ENCODE data around the gene PELO.
A peak's percentile ranks its signal among the peaks of the same experiment; 100 is the strongest.
"Not testable (repeated sequence)": the region's sequence is repeated elsewhere in the genome, so short reads cannot be mapped to it uniquely, and the experiment has no call there.

Gene PELO, protein sequence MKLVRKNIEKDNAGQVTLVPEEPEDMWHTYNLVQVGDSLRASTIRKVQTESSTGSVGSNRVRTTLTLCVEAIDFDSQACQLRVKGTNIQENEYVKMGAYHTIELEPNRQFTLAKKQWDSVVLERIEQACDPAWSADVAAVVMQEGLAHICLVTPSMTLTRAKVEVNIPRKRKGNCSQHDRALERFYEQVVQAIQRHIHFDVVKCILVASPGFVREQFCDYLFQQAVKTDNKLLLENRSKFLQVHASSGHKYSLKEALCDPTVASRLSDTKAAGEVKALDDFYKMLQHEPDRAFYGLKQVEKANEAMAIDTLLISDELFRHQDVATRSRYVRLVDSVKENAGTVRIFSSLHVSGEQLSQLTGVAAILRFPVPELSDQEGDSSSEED

DNA sequence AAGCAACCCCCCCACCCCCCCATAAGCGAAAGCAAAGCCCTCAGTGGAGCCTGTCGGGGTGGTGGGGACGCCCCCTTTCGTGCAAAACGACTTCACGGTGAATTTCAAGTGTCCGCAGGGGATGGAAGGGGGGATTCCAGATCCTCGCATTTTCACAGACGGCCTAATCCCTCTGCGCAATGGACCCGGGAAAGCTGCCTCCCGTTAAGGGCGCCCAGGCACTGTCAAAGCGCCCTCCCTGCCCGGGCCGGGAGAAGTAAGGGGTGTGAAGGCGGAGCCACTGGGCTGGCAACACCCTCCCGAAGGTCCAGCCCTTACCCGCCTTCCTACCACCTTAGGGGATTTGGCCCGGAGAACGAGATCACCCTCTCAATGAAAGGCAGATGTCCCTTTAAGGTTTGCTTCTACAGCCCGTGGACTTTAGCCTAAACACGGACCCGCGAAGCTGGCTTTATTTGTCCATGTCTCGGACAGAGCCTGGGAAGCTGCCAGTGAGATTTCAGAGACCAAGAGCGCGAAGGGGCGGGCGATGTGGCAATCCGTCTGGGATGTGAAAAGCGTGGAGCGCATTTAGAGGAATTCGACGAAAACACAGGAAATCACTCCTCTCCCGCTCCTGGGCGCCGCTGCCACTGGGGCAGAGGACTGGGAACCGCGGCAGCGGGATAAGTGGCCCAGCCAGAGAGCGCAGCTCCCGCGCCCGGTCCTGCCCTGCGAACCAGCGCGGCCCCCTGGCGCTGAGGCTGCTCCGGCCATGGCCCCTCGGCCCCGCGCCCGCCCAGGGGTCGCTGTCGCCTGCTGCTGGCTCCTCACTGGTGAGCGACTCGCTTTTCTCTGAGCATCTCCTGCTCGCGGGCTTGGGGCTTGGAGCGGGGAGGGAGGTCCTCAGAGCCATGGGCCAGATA lies at the start of gene PELO, which contains the start of gene ITGA1:
Gene PELO, plus strand, starts transcription at position 317 of the 905 bp plus-strand sequence. CDS start 12,479 bp downstream, outside the sequence.
Gene ITGA1, plus strand, starts transcription at position 317 of the 905 bp plus-strand sequence. Its CDS starts 438 bp downstream, at position 755.
- DNase-seq (ENCODE audit: low spot score), result peak; percentile 95
- H3K4me3 ChIP-seq, result peak within 1 kb of the TSS; percentile 83
- peak within 1 kb of the TSS; percentile 92 to 97 for H3K27ac ChIP-seq
- TF ChIP-seq, protein P1, sequence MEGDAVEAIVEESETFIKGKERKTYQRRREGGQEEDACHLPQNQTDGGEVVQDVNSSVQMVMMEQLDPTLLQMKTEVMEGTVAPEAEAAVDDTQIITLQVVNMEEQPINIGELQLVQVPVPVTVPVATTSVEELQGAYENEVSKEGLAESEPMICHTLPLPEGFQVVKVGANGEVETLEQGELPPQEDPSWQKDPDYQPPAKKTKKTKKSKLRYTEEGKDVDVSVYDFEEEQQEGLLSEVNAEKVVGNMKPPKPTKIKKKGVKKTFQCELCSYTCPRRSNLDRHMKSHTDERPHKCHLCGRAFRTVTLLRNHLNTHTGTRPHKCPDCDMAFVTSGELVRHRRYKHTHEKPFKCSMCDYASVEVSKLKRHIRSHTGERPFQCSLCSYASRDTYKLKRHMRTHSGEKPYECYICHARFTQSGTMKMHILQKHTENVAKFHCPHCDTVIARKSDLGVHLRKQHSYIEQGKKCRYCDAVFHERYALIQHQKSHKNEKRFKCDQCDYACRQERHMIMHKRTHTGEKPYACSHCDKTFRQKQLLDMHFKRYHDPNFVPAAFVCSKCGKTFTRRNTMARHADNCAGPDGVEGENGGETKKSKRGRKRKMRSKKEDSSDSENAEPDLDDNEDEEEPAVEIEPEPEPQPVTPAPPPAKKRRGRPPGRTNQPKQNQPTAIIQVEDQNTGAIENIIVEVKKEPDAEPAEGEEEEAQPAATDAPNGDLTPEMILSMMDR (IDR thresholded peaks at IDR 0.05), result peak; percentile 28

DNA sequence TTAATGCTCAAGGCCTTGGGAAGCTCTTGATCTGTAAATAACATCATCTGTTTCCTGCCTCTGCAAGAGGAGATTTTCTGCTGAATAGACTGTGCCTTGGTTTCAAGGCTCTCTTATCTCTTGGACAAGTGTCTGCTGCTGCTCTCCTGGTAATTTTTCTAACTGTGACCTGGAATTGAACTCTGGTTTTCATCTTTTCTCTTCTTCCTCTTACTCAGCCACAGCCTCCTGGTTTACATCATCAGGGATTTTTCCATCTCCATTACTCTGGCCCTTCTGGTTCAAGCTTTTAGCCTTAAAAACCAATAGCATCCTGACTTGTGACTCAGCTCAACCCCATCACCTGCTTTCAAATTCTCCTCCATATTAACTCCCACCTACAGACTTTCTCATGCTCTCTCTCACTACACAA lies 49.6 kb upstream of the PELO start:
- H3K4me3 ChIP-seq, result no peak overlapping the region
- H3K27ac ChIP-seq, result no peak overlapping the region
- TF ChIP-seq, protein P1 (IDR thresholded peaks at IDR 0.05), result no peak
- no peak for DNase-seq (ENCODE audit: low spot score)

DNA sequence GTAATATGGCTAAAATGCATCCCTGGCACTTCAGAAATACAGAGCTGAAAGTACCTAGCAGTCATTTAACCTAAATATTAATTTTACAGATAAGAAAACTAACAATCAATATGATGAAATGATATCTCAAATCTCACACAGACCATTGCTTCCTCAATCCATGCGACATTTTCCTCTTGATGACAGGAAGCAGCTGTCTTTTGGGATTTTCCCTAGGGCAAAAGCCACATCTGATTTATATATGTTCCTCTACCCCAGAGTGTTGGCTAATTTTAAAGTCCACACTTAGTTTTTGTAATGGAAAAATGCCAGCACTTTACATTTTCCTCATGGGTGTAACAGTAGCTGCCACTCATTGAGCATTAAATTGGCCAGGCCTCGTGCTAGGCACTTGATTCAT lies 47.7 kb upstream of the PELO start:
- no peak for DNase-seq (ENCODE audit: low spot score)
- TF ChIP-seq, protein P1 (IDR thresholded peaks at IDR 0.05), result no peak
- H3K4me3 ChIP-seq, result no peak overlapping the region
- no peak overlapping the region for H3K27ac ChIP-seq

DNA sequence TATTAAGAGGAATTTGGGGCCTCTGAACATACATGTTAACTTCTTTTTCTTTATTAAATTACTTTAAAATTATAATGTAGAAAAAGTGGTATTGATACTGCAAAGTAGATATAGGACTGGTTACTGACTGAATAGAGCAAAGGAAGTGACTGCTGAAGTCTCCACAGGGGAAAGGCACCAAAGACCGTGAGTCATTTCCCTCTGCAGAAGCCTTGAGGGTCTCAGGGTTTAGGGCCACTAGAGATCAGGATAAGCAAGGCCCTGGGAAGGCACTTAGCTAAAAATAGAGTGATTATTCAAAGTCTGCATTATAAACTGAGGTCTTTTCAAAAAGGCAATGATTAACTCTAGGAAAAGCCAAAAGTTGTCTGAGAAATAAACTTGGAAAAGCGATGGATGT lies 44.7 kb upstream of the PELO start:
- DNase-seq (ENCODE audit: low spot score), result no peak
- TF ChIP-seq, protein P1 (IDR thresholded peaks at IDR 0.05), result no peak
- H3K4me3 ChIP-seq, result no peak overlapping the region
- H3K27ac ChIP-seq, result peak overlapping the region in 1 of 2 donors; percentile 18

DNA sequence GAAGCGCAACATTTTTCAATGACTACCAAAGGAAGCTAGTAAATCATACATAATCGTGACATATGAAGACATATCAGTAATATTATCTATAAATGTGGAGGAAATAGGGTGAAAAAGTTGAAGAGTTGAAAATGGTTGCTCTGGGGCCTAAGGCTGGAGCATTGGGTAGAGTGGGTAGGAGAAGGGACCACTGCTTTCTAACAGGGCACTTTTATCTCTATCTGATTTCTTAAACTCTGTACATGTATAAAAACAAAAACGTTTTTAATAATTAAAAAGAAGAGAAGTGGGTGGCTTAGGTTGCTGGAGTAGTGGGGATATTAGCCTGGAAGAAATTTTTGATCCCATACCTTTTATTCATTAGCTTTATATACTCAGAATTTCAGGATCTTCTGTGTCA lies 44.2 kb upstream of the PELO start:
- TF ChIP-seq, protein P1 (IDR thresholded peaks at IDR 0.05), result no peak
- peak overlapping the region in 1 of 2 donors; percentile 18 for H3K27ac ChIP-seq
- H3K4me3 ChIP-seq, result no peak overlapping the region
- no peak for DNase-seq (ENCODE audit: low spot score)

DNA sequence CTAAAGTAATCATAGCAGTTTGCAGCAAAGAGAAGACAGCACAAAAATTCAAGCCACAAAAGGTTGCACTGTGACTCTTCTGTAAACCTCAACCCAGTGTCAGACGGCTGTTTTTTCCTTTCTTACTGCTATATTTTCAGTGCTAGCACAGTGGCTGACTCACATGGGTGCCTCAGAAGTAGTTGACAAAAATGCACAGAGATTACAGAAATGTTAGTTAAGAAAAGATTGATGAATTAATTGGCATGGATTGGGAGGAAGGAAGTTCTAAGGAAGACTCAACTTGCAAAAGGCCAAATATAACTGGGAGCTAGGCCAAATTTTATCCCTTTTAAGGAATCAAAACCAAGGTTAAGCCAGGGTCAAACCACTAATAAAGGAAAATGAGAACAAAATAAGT lies 43.7 kb upstream of the PELO start:
- no peak for DNase-seq (ENCODE audit: low spot score)
- Histone ChIP-seq H3K4me3 (no peak overlapping the region), H3K27ac (no peak overlapping the region)
- TF ChIP-seq, protein P1 (IDR thresholded peaks at IDR 0.05), result no peak

DNA sequence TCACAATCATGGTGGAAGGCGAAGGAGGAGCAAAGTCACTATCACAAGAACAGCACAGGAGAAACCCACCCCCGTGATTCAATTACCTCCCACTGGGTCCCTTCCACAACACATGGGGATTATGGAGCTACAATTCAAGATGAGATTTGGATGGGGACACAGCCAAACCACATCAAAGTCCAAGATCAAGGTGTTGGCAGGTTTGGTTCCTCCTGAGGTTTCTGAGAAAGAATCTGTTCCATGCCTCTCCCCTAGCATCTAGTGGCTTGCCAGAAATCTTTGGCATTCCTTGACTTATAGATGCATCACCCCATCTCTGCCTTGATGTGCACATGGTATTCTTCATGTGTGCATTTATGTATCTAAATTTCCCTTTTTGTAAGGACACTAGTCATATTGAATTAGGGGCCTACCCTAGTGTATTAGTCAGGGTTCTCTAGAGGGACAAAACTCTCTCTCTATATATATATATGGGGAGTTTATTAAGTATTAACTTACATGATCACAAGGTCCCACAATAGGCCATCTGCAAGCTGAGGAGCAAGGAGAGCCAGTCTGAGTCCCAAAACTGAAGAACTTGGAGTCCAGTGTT lies 42.8 kb upstream of the PELO start:
- H3K27ac ChIP-seq, H3K4me3 ChIP-seq: not testable (repeated sequence)

More for the DNA sequence above, 42.8 kb upstream of the PELO start:
- DNase-seq (ENCODE audit: low spot score), result not testable (repeated sequence)
